Bronchial epithelial cell (primary cell): ENCODE measurements around the gene MORN5. TPM values are rescaled to one million over a fixed set of nuclear protein-coding genes. Genes with fewer than 3 reads are reported as not detected.

Experiments
- DNase-seq: peaks from one replicate; pipeline ENCODE4 v3.0.0-alpha.2; 2010; ENCODE audit warnings: low read depth
- FAIRE-seq: peaks from 2 replicates; lab custom pipeline; 2011; peaks lifted over from hg19 to GRCh38; lab: Jason Lieb, UNC
- H3K27me3 ChIP-seq: 2 replicates; pipeline ENCODE4 v1.5.1; 2011; ENCODE audit warnings: low read length; ENCODE audit not compliant: control insufficient read depth, insufficient read depth
- H3K36me3 ChIP-seq: 2 replicates; pipeline ENCODE4 v1.5.1; 2011; ENCODE audit warnings: low read length; ENCODE audit not compliant: control insufficient read depth, insufficient read depth
- H3K4me3 ChIP-seq: 2 replicates; pipeline ENCODE4 v1.5.1; 2011; ENCODE audit warnings: mild to moderate bottlenecking, low read depth, low read length, control low read depth
- total RNA-seq: library from RNA; depleted of rRNA; stranded (reverse); fragments of >200 nt; gene quantifications from 2 replicates; pipeline ENCODE4 v1.2.1, GENCODE V29; 2014
- TF ChIP-seq, protein P1 (sequence below): IDR thresholded peaks from 2 replicates; pipeline ENCODE4 v1.5.1; 2011; ENCODE audit warnings: mild to moderate bottlenecking, moderate library complexity, low read length, control low read depth, inconsistent platforms; ENCODE audit not compliant: insufficient read depth, severe bottlenecking

Gene MORN5
- total RNA-seq, 1 donor from 2014 or later, result not detected

DNA sequence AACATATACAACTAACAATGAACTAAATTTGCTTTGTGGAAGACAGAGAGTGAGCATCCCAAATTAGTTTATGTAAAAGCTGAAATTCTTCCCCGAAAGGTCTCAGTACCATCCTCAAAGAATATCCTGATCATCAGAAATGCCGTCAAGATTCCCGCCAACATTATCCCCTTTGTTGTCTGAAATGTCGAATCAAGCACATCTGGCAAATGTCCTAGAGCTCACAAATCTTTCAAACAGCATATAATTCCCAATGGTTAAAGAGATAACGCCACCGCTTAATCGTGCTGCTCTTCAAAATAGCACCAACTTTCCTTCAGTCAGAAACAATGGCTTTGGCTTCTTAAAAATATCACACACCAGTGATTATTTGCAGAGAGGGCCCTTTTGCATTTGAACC, 23.8 kb downstream of the MORN5 start:
- TF ChIP-seq, protein P1, sequence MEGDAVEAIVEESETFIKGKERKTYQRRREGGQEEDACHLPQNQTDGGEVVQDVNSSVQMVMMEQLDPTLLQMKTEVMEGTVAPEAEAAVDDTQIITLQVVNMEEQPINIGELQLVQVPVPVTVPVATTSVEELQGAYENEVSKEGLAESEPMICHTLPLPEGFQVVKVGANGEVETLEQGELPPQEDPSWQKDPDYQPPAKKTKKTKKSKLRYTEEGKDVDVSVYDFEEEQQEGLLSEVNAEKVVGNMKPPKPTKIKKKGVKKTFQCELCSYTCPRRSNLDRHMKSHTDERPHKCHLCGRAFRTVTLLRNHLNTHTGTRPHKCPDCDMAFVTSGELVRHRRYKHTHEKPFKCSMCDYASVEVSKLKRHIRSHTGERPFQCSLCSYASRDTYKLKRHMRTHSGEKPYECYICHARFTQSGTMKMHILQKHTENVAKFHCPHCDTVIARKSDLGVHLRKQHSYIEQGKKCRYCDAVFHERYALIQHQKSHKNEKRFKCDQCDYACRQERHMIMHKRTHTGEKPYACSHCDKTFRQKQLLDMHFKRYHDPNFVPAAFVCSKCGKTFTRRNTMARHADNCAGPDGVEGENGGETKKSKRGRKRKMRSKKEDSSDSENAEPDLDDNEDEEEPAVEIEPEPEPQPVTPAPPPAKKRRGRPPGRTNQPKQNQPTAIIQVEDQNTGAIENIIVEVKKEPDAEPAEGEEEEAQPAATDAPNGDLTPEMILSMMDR, result no peak
- DNase-seq, result no peak
- Histone ChIP-seq H3K4me3 (no peak overlapping the region), H3K36me3 (no peaks in the 10 kb centered on the region), H3K27me3 (peaks cover 7% of the 10 kb centered on the region)
- FAIRE-seq, result no peak

DNA sequence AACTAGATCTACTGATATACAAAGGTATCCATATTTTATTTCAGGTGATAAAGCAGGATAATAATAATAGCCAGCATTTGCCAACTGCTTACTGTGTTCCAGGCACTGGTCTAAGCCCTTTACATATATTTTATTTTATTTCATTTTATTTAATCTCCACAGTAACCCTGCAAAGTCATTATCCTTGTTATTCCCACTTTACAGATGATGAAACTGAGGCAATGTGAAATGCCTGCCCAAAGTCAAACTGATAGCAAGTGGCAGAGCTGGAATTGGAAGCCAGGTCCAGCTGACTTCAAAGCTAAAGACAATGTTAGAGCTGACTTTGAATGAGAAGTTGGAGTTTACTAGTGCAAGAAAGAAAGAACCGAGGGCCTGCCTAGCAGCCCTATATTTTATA, 24.8 kb downstream of the MORN5 start:
- no peak for DNase-seq
- TF ChIP-seq, protein P1, result no peak
- no peak for FAIRE-seq

DNA sequence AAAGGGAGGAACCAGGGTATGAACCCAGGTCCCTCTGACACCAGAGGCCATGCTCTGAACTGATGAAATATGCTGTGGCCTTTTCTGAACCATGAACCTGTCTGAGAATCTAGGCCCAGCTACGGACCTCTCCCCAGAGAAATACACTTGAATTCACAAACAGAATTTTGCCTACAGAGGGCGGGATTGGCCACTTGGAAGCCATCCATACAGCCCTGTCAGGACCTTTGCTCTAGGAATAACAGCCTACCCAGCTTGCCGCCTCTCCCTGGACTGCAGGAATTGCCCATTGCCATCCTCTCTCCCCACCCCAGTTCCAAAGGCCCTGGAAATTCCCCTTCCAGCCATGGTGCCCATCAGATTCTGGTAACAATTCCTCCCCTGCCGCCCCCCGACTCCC, 26.6 kb downstream of the MORN5 start:
- TF ChIP-seq, protein P1, result no peak
- Histone ChIP-seq H3K4me3 (no peak overlapping the region), H3K36me3 (no peaks in the 10 kb centered on the region), H3K27me3 (peaks cover 7% of the 10 kb centered on the region)
- DNase-seq (no peak), FAIRE-seq (no peak)

More for the DNA sequence above, 24.8 kb downstream of the MORN5 start:
- H3K36me3 ChIP-seq, result no peaks in the 10 kb centered on the region
- no peak overlapping the region for H3K4me3 ChIP-seq
- peaks cover 7% of the 10 kb centered on the region for H3K27me3 ChIP-seq

- Histone ChIP-seq H3K4me3 (no peak overlapping the region), H3K27me3 (peaks cover 7% of the 10 kb centered on the region), H3K36me3 (no peaks in the 10 kb centered on the region)
- TF ChIP-seq, protein P1, result no peak
- DNase-seq (no peak), FAIRE-seq (no peak)
Measured at GRCh38 chr9:122186777-122187470, 27.2 kb downstream of the MORN5 start.

DNA sequence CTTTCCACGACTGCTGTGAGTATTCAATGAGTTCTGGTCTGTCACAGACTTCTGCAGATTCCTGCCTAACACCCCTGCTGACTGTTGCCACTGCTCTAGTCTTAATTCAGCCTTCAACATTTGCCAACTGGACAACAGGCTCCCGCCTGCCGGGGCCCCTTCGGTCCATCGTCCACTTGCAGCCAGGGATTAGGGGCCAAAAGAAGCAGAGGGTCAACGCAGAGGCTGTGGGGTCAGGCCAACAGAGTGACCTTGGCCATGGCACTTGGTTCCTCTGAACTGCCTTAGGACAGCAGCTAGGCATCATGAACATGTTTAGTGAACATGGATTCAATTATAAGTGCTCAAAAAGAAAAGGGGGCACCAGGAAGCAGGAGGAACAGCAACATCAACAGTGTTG, 28.7 kb downstream of the MORN5 start:
- Histone ChIP-seq H3K27me3 (peaks cover 2% of the 10 kb centered on the region), H3K36me3 (no peaks in the 10 kb centered on the region), H3K4me3 (no peak overlapping the region)
- no peak for DNase-seq
- TF ChIP-seq, protein P1, result no peak
- FAIRE-seq, result no peak
